NOMO-1 treated with dmso at 0.1 percent for 144 hours (cell line): ENCODE measurements around the gene RAB7A.
"Not testable (repeated sequence)": the region's sequence is repeated elsewhere in the genome, so short reads cannot be mapped to it uniquely, and the experiment has no call there.

Experiments used
- DNase-seq: peaks from one replicate; lab custom pipeline; 2025; ENCODE audit not compliant: unreplicated experiment; lab: John Stamatoyannopoulos, UW

RAB7A gene

DNA sequence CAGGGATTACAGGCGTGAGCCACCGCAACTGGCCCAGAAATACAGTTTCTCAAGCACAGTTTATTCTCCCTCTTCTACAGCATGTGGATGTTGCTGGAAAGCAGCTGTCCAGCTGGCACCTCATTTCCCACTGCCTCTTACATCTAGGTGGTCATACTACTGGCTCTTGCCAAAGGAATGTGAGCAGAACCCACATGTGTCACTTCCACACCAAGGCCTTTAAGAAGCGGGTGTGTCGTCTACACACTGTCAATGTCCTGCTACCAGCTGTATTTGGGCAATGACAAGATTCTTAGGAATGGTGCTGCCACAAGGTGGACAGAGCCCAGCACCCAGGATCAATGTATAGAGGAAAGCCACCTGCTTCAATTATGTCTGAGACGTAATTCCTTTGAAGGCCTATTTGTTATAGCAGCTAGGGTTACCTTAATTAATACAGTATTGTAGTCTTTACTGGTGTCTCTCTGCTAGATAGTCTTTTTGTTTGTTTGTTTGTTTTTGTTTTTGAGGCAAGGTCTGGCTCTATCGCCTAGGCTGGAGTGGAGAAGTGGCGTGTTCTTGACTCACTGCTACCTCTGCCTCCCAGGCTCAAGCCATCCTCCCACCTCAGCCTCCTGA is 15.1 kb upstream of the RAB7A start:
- no peak for DNase-seq

DNA sequence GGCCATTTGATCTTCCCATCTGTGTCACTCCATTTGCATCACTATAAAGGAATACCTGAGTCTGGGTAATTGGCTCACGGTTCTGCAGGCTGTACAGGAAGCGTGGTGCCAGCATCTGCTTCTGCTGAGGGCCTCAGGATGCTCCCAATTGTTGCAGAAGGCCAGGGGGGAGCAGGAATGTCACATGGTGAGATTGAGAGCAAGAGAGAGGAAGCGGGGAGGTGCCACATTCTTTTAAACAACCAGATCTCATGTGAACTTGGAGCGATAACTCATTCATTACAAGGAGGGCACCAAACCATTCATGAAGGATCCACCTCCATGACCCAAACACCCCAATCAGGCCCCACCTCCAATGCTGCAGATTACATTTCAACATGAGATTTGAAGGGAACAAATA is 13.1 kb upstream of the RAB7A start:
- DNase-seq = no peak

DNA sequence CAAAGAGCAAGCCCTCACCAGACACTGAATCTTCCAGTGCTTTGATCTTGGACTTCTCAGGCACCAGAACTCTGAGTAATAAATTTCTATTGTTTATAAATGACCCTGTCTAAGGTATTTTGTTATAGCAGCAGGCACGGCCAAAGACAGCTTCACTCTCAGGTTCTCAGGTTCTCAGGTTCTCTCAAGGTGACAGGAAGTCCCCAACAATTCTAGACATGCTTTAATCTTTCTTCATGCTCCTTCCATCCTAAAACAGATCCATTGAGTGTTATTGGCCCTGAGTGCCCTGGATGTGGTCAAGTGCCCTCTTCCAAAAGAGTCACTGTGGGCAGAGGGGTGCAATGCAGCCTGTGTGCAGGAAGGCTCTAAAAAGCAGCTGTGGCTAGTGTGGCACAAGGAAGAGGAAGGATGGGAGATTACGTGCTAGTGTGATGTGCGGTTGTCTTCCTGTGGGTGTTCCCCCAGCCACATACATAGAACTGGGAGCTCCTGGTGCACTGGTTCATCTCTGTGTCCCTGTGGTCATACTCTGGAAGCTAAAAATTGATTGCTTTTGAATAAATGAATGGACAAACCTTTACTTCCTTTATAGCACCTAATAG is 11.0 kb upstream of the RAB7A start:
- DNase-seq = peak; percentile 80

DNA sequence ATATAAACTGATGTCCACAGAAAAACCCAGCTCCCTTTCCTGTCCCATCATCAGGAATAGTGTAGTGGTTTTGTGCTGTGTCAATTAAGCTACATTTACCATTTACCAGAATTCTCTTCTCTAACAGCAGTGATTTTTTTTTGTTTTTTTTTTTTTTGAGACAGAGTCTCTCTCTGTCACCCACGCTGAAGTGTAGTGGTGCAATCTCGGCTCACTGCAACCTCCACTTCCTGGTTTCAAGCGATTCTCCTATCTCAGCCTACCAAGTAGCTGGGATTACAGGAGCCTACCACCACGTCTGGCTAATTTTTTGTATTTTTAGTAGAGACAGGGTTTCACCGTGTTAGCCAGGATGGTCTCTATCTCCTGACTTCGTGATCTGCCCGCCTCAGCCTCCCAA is 7.1 kb upstream of the RAB7A start:
- not testable (repeated sequence) for DNase-seq

DNA sequence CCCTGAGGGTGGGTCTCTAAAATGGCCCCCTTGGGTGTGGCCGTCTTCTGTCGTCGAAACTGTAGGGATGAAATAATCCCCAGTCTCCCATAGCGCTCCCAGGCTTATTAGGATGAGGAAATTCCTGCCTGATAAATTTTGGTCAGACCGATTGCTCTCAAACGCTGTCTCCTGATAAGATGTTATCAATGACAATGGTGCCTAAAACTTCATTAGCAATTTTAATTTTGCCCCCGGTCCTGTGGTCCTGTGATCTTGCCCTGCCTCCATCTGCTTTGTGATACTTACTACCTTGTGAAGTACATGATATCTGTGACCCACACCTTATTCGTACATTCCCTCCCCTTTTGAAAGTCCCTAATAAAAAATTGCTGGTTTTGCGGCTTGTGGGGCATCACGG is 5.1 kb upstream of the RAB7A start:
- DNase-seq = no peak

DNA sequence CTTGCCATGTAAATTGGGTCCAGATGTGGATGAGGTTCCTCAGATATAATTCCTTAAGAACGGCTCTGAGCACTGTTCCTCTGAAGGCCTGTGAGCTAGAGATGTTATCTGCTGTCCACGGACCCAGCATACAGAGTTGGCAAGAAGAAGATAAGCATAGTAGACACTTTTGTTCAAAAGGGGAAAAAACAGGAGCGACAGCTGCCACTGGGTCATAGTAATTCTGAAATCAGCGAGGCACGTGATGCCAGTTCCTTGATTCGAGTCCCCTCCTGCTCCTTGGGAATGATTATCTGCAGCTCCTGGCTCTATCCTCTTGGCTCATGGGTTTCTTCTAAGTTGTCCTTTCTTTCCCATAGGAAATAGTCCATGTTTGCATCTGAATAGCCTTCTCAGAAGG is 2.5 kb upstream of the RAB7A start:
- DNase-seq = no peak

DNA sequence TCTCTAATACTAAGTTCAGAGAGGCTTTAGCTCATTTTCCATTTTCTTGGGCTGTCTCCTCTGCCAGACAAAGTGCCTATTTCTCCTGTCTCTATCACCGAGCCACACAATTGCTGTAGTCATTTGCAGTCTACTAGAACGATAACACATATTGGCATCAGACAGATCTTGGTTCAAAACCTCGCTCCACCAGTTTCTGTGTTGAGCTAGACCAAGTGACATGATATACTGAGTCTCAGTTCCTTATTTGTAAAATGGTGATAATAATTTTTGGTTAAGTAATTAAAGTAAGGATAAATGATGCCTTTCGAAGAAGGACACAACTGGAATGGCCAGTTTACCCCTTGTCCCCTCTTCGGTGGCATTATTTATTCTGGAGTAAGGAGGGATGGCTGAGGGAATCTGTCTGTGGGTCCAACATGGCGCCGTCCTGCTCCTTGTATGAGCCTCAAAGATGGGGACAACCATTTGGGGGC is 398 bp upstream of the RAB7A start:
- DNase-seq = peak; percentile 74

DNA sequence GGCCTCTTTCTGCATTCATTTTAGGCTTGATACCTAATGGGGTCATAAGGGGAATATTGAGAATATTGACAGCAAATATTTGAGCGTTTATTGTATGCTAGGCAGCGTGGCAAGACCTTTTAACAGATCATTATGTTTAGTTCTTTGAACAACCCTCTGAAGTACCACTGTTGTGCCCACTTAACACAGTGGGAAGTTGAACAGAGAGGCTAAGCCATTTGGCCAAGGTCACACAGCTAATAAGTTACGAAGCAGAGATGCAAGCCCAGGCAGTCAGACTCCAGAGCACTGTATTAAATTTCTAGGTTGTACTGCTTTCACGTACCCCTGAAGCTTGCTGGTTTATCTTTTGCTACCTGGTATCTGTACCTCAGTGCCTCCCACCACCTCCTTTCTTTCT is 1.1 kb downstream of the RAB7A start:
- no peak for DNase-seq

DNA sequence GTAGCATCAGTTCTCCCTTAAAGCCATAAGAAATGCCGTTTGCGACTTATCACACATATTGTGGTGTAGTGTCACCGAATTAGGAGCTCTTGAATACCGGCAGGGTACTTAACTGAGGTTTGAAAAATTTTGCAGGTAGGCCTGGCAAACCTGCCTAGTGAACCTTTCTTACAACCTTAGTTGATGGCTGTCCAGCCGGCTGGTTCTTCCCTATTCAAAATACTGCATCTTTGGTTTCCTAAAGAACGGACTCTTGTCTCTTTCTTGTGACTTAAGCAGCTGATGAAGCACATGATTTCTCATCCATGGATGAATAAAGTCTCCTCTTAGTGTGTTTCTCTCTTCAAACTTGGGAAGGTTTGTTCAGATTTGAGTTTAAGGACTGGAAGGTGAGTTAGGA is 1.5 kb downstream of the RAB7A start:
- DNase-seq = no peak

DNA sequence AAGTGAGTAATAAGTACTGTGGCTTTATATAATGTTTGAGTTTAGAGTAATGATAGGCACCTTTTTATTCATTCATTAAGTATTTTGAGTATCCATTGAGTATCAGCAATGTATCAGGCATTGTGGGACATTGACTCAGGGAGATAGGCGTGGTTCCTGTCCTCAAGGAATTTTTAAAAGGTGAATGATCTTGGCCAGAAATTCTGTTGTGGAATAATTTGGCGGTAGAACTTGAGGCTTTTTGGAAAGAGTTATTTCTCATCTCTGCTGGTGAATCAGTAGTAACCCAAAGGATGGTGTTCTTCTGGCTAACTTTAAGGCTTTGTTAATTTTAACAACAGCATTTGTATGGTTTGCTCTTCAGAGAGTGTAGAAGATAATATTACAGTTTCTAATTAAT is 2.0 kb downstream of the RAB7A start:
- DNase-seq = no peak

DNA sequence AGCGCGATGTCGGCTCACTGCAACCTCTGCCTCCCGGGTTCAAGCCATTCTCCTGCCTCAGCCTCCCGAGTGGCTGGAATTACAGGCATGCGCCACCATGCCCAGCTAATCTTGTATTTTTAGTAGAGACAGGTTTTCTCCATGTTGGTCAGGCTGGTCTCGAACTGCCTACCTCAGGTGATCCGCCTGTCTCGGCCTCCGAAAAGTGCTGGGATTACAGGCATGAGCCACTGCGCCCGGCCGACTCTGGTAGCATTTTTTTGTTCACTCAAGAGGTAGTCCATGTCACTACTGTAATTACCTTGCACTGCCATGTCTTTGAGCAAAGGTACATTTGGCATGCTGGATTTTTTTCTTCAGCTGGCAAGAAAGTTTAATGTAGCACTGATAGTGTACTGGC is 2.5 kb downstream of the RAB7A start:
- DNase-seq = not testable (repeated sequence)

DNA sequence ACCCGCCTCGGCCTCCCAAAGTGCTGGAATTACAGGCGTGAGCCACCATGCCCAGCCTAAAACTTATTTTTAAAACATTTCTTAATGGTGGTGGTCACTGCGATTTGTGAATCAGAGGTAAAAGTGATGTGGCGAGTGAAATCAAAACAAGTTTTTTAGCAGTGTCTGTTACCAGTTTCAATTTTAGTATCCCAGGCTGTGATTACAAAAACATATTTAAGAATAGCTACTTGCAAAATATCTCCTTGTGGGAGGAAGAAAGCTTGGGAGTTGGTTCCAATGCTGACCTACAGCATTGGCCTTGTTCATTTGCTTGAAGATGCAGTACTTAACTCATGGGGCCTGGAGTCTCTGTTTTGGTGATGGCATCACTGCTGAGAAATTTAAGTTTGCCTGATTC is 4.5 kb downstream of the RAB7A start:
- DNase-seq = no peak

DNA sequence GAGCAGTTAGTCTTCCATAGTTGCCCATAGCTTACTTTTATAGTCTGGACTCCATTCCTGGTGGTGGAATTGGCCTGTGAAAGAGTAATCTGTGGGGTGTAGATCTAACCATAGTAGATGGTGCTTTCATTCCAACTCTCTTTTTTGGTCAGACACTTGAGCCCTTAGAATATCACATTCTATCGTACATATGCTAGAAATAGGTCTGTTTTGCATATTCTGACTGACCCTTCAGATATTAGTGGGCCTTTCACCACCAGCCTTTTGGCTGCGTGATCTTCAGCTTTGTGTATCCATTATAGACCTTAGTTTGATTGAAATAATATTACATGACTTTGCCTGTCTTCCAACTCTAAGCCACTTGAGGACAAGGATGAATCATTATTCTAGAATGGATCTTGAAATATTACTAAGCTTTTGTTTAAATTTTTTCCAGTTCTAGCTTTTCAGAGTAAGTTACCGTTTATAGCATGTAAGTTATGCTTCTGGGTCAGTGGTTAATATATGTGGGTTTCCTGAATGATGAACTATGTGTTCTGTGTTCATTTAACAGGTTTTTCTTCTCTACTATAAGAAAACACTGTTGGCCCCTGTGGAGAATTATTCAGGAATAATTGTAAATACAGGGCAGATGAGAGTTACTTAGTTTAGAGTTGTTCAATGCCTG is 8.7 kb downstream of the RAB7A start:
- DNase-seq = no peak

DNA sequence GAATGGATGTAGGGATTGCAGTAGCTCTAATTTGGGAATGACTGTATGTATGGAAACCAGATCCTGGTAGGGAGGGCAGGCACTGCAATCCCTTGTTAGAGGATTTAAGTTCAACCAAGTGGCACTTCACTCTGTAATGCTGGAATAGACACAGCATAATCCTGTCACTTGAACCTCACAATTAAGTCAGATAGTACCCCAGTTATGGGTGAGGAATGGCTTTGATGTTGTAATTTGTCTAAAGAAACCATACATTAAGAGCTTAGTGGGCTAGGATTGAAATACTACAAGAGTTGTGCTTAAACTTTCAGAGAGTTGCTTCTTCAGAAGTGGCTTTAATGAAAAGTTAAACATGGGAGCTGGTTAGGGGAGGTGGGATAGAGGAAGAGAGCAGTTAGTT is 9.3 kb downstream of the RAB7A start:
- no peak for DNase-seq

DNA sequence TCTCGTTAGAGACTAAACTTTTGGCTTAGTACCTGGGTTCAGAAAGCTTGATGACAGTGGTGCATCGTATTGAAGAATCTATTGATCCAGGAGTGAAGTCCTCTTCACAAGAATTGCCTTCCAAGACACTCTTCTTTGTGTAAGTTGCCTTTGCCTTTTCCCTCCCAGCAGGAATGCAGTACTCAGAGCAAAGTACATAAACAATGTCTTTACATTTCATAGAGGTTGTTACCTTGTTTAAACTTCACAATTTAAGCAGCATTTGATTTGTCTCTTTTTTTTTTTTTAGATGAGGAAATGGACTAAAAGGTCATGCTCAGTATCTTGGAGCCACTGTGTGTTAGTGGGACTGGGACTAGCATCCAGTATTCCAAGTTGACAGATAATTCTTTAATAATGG is 9.9 kb downstream of the RAB7A start:
- no peak for DNase-seq

DNA sequence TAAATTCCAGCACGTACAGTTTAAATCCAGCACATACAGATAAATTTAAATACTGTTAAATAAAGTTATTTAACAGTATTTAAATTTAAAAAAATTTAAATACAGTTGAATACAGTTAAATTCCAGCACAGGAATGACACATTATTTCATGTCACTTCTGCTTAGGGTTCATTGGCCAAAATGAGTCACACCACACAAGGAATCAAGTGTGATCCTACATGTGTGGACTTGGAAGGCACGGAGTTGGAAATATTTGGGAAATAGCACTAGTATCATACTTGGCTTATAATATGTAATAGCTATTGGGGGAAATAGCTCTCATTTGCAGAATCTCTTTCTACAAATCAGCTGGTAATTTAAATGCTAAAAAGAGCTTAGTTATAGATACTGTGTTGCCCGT is 10.6 kb downstream of the RAB7A start:
- DNase-seq = no peak

DNA sequence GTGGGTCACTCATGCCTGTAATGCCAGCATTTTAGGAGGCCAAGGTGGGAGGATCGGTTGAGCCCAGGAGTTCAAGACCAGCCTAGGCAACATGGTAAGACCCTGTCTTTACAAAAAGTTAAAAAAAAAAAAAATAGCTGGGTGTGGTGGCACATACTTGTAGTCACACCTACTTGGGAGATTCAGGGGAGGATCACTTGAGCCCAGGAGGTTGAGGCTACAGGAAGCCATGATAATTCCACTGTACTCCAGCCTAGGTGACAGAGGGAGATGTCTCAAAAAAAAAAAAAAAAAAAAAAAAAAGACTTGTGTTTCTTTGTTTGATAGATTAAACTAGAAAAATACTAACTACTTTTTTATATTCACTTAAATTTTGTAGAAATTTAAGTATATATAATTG is 14.6 kb downstream of the RAB7A start:
- no peak for DNase-seq

DNA sequence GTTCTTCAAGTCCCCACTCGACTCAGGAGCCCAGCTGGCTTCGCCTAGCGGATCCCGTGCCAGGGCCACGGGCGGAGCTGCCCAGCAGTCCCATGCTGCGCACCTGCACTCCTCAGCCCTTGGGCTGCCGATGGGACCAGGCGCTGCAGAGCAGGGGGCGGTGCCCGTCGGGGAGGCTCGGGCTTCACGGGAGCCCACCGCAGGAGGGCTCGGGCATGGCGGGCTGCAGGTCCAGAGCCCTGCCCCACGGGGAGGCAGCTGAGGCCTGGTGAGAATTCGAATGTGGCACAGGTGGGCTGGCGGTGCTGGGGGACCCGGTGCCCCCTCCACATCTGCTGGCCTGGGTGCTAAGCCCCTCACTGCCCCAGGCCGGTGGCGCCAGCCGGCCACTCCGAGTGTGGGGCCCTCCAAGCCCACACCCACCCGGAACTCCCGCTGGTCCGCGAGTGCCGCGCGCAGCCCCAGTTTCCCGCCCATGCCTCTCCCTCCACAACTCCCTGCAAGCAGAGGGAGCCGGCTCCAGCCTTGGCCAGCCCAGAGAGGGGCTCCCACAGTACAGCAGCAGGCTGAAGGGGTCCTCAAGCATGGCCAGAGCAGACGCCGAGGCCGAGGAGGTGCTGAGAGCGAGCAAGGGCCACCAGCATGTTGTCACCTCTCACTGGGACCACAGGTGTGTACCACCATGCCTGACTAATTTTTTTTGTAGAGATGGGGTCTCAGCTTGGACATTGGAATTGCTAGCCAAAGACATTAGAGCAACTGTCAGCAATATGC is 17.0 kb downstream of the RAB7A start:
- DNase-seq = no peak

DNA sequence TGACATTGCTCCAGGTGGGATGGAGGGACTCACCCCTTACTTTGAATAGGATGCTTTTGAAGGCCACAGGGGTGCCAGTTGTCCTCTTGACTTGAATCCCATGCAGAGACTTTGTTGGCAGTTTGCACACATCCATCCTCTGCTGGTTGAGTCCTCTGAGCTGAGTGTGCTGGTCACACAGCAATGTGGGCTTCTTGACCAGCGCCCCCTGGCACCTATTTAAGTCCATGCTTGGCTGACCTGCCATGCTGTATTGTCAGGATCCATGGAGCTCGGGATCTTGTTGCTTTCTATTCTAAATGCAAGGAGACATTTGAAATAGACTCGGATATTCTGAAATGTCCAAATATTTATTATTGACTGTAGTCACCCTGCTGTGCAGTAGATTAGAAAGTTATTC is 19.8 kb downstream of the RAB7A start:
- DNase-seq = no peak

DNA sequence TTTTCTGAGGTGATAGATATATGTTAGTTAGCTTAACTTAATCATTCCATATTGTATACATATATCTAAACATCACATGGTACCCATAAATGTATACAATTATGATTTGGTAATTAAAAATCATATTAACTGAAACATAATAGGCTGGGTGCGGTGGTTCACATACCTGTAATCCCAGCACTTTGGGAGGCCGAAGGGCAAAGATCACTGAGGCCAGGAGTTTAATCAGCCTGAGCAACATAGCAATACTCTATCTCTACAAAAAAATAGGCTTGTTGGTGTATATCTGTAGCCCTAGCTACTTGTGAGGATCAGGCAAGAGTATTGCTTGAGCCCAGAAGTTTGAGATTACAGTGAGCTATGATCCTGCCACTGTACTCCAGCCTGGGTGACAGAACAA is 20.9 kb downstream of the RAB7A start:
- no peak for DNase-seq

DNA sequence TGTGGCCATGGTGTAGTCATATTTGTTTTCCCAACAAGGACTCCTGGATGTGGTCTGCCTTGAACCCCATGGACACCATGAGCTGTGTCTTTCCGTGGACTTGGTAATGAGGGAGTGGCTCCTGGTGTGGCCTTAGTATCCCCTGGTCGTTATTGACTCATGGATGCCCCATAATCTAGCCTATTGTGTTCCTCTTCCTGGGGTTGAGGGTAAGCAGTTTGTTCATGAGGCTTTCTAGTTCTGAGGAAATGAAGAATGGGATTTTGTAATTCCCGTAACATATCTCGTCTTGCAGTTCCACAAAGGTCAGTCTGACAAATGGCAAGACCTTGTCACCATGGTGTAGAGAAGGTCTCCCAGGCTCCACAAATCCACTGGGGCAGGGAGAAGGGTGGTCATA is 22.6 kb downstream of the RAB7A start:
- DNase-seq = no peak

DNA sequence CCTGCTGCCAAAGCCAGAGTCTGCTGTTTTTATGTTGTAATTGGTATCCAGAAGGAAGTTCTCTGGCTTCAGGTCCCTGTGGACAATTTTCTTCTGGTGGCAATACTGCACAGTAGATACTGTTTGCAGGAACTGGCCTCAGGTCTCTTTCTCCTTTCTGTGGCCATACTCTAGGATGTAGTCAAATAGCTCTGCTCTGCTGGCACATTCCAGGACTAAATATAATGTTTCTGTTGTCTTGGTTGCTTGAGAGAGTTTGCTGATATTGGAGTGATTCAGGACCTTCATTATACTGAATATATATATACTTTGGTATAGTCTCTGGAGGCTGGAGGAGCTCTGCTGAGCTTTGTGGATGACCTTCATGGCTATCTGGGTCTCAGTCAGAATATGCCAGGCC is 23.1 kb downstream of the RAB7A start:
- DNase-seq = no peak
